Stimulated activated CD8-positive, alpha-beta memory T cell treated with anti-CD3 and anti-CD28 coated beads, Interleukin-15, amount 100 ng/mL, for 4 hours (primary cell): ENCODE measurements around the gene CAV3.
"Not testable (repeated sequence)": the region's sequence is repeated elsewhere in the genome, so short reads cannot be mapped to it uniquely, and the experiment has no call there.

Experiments used
- DNase-seq, 2 donors: peaks; one replicate each; pipeline ENCODE4 v3.0.0-alpha.2; 2020; ENCODE audit warnings: low read depth in 2 of 2

CAV3 gene

GRCh38 chr3:8733332-8734094 lies at the start of gene CAV3:
CAV3 (plus strand) TSS chr3:8733802; CDS start chr3:8733877, 75 bp downstream.
- DNase-seq: no peak

DNA sequence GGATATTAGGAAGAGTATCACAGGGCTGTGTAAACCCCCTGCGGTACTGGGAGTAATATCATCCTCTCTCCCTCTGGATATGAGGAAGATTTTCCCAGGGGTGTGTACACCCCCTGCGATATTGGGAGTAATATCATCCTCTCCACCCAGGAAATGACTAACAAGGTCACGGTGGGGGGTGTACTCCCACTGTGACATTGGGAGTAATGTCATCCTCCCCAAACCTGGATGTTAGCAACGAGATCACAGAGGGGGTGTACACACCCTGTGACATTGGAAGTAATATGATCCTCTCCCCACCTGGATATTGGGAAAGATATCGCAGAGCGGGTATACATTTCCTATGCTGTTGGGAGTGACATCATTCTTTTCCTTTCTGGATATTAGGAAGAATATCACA lies 48.6 kb upstream of the CAV3 start:
- not testable (repeated sequence) for DNase-seq

GRCh38 chr3:8691295-8691694 lies 42.3 kb upstream of the CAV3 start:
- DNase-seq: not testable (repeated sequence)

GRCh38 chr3:8702560-8702959 lies 31.0 kb upstream of the CAV3 start:
- no peak for DNase-seq

DNA sequence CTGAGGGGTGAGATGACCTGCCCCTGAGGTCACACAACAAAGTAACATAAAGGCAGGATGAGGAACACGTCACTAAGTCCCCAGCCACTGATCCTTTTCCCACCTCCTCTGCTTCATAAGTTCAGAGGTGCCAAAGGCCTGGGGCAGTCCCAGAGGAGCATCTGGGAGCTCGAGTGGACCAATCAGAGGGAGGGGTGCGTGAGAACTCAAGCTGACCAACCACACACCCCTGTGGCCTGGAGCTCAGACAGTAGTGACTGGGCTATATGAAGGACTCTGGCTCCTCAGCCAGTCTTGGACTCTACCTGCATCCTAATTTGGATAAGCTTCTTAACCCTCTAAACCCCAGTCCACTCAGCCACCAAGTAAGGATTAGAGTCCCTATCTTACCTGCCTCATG lies 28.0 kb upstream of the CAV3 start:
- no peak for DNase-seq

DNA sequence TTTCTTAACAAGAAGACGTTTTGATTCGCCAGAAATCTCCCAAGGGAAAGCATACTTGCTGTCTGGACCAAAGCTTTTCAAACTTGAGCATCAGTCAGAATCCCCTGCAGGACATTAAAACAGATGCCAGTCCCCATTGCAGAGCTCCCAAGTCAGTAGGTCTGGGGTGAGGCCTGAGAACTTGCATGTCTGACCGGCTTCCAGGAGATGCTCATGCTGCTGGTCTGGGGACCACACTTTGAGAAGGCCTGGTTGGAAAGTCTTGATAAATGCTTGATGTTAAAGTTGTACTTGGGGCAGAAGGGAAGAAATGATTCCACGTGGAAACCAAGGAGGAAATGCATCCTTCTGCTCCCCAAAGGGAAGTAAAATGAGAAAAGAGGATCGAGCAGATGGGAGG lies 24.3 kb upstream of the CAV3 start:
- DNase-seq: no peak

DNA sequence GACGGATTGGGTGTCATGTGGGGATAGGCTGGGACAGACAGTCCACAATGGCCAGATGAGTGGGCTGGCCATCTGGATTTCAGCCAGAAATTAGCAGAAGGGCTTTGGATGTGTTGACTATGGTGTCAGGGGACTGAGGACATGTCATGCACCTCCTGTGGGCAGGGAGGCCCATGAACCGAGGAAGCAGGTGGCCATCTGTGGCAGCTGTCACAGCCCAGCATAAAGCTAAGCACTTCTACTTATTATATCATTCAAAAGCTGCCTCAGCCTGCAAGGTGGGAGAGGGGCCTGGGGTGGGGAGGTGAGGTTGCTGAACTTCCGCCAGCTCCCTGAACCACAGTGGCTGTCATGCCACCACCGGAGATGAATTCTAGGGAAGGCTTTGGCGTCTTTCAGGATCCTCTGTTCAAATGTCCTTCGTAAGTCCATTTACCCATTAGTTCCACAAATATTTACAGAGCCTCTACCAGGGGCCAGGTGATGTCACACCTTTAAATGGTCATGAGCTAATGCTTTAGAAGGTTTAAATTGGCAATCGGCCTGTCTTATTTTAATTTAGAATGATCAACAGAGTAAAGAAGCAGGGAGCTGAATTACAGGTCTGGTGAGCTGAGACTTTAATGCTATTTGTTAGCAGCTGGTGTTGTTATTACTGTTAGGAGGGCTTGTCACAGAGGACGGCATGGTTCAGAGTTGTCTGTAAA lies 23.6 kb upstream of the CAV3 start:
- no peak for DNase-seq

GRCh38 chr3:8712045-8712907 lies 21.3 kb upstream of the CAV3 start:
- DNase-seq: no peak

- no peak for DNase-seq
Observed at GRCh38 chr3:8712908-8713255, 20.7 kb upstream of the CAV3 start.

DNA sequence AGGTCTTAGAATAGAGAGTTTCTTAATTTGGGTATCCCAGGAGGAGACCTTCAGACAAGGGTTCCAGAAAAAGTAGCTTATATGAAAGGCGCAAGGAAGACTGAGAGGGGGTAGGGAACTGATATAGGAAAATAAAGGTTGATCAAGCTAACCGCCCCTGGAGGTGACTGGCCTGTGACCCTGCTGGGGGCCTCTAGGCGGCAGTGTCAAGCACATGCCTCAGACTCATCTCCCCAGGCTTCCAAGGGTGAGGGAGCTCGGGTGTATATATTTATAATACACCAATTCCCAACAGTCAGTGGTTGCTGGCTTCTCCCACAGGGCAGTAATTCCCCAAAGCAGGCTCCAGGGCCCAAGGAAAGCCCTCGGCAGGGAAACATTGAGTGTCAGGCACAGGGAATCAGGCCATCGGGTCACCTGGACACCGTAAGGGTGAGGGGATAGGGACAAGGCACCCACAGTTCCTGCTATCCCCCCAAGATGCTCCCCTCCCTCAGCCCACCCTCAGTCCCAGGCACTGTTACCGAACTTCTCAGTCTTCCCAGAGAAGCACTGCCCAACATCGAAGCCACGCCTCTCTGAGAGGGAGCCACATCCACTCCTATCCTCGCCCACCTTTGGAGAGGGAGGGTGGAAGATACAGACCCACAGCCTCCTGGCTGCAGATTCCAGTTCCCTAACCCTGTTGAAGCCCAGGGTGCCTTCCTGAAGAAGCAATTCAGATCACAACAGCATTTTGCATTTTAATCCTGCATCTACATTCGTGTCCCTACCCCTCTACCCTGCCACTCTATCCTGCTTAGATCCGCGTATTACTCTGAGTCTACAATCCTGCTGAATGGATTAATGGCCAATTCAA lies 19.5 kb upstream of the CAV3 start:
- DNase-seq: no peak

- not testable (repeated sequence) for DNase-seq
Observed at GRCh38 chr3:8715757-8716156, 17.8 kb upstream of the CAV3 start.

- DNase-seq: no peak
Observed at GRCh38 chr3:8722808-8723207, 10.8 kb upstream of the CAV3 start.

- DNase-seq: no peak
Observed at GRCh38 chr3:8723612-8724011, 10.0 kb upstream of the CAV3 start.

- no peak for DNase-seq
Observed at GRCh38 chr3:8724108-8724752, 9.4 kb upstream of the CAV3 start.

DNA sequence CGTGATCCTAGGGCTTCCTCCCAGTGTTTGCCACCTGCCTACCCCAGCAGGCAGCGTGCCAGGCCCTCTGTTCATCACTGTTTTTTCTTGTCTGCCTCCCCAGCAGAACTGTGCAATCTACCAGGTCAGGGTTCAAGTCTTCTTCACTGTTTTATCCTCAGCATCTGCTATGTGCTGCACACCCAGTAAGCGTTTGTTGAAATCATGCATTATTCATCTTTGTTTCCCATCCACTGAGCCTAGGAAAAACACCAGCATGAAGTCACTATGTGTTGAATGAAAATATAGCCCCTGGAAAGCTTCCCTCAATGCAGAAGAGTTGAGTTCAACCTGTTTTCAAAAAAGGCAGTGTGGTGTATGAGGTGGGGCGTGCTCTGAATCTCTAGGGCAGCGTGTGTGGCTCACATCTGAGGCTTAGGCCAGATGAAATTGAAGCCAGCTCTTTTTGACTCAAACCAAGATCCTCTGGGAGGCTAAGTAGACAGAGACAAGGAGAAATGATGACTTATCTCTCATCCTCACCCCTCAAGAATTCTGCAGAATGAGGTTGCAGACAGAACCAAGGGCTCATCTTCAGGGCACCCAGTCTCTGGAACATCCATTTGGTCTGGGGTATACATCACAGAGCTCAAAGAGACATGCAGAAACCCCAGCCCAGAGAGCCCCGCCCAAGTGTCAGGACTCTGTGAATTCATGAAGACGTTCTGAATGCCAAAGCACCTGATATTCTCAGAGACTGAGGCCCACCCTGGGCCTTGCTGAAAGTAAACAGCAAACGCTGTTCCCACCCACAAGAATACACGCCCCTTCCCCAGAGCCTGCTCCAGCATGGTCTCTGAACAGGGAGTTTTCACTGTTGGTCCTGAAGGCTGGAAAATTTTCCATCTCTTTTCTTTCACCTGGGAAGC lies 5.7 kb upstream of the CAV3 start:
- DNase-seq: no peak

GRCh38 chr3:8729479-8729878 lies 4.1 kb upstream of the CAV3 start:
- DNase-seq: no peak

DNA sequence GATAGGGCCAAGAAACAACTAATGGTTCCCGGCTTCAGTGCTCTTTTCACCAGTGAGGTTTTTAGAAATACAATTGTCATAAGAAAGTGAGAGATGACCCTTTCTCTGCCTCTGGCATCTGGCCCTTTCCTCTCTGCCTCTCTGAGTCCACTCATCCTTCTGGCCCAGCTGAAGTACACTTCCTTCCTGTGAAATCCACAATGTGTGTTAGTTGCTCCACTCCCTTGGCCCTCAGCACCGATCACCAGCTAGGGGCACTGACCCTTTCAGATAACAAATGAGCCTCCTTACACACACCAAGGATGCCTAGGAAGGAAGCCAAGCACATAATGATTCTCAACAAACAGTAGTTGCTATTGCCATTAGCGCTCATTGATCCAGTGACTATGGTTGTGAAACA lies 2.9 kb upstream of the CAV3 start:
- no peak for DNase-seq

DNA sequence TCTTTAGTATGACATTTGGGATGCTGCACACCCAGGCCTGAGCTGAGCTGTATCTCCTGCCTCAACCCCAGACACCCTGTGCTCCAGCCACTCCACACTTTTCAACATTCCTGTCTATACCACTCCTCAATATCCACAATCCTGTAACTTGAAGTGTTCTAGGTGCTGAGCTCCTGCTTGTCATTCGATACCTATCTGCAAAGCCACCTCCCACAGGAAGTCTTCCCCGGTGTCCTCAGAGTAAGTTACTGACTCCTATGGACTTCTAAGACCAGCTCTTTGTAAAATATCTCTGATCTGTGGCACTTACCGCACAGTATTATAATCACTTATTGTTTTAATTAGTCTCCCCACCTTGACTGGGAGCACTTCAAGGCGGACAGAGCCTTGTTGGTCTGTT lies 1.2 kb upstream of the CAV3 start:
- no peak for DNase-seq

DNA sequence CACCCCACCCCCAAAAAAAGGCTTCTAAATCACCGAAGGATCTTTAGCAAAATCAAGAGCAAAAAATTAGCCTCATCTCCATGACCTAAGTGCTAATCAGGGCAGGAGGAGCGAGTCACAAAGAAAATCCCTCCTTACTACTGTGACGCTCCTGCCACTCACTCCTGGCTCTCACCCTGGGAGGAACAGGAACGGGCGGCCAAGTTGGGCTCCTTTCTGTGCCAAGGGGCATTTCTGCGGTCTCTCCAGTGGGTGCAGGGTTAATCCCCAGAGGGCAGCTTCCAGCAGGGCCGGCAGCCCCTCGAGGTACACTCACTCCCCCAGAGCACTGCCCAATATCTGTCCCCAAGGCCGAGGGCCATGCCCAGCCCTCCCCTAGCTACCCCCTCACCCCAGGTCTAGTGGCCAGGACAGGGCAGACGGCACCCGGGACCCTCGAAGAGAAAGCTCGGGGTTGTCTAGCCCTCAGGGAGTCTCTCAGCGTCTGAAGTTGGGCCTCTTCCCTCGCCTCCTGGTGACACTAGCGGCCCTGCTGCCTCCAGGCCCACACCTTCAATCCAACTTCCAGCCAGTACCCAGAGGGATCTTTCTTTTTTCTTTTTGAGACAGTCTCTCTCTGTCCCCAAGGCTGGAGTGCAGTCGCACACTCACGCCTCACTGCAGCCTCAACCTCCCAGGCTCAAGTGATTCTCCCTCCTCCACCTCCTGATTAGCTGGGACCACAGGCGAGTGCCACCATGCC lies 706 bp downstream of the CAV3 start:
- no peak for DNase-seq
